Naive thymus-derived CD4-positive, alpha-beta T cell (primary cell): ENCODE measurements around the gene CDK9. TPM values are rescaled to one million over a fixed set of nuclear protein-coding genes. Genes with fewer than 3 reads are reported as not detected.

Experiments used
- ATAC-seq: fragments of 150-1000 bp; cut with Tn5 transposase; 2 replicates; pipeline ENCODE4 v1.10.0; 2021; ENCODE audit warnings: mild to moderate bottlenecking, moderate library complexity
- CTCF ChIA-PET: fragments of 350-600 bp; sonication (Branson Sonifier 250); formaldehyde crosslinking; loops from one replicate; lab custom pipeline; 2021; ENCODE audit warnings: antibody characterized with exemption; lab: Charles Lee
- POLR2A ChIA-PET: fragments of 350-600 bp; sonication (Branson Sonifier 250); formaldehyde crosslinking; loops from one replicate; lab custom pipeline; 2021; ENCODE audit warnings: antibody characterized with exemption, inconsistent platforms; lab: Charles Lee
- DNase-seq, 9 donors: peaks; one replicate each; pipeline versions ENCODE4 v3.0.0 to v3.0.0-alpha.2; 2020 to 2022; ENCODE audit warnings: mixed read lengths in 1 of 9
- H3K27ac ChIP-seq: one replicate; pipeline ENCODE4 v1.7.0; 2013; ENCODE audit warnings: mild to moderate bottlenecking, low read depth, low read length, moderate library complexity
- H3K27me3 ChIP-seq, 2 donors: one replicate each; pipeline ENCODE4 v1.7.0; 2013; ENCODE audit warnings: low read length in 2 of 2, mild to moderate bottlenecking in 2 of 2, moderate library complexity in 2 of 2; ENCODE audit not compliant: control insufficient read depth in 2 of 2, insufficient read depth in 2 of 2
- H3K36me3 ChIP-seq, 3 experiments: 1 replicate in 2 of 3; 2 replicates in 1 of 3; pipeline ENCODE4 v1.7.0; 2013; ENCODE audit warnings: low read length in 3 of 3, mild to moderate bottlenecking in 3 of 3, moderate library complexity in 1 of 3; ENCODE audit not compliant: insufficient read depth in 3 of 3, control insufficient read depth in 2 of 3
- H3K4me1 ChIP-seq, 2 donors: one replicate each; pipeline ENCODE4 v1.7.0; 2013; ENCODE audit warnings: low read length in 2 of 2, mild to moderate bottlenecking in 2 of 2, moderate library complexity in 1 of 2; ENCODE audit not compliant: control insufficient read depth in 2 of 2, insufficient read depth in 2 of 2
- H3K4me3 ChIP-seq: 2 replicates; pipeline ENCODE4 v1.7.0; 2013; ENCODE audit warnings: mild to moderate bottlenecking, low read length
- H3K9me3 ChIP-seq, 3 experiments: 1 replicate in 2 of 3; 2 replicates in 1 of 3; pipeline ENCODE4 v1.7.0; 2013; ENCODE audit warnings: low read length in 3 of 3; ENCODE audit not compliant: control insufficient read depth in 2 of 3
- H3K27ac Mint-ChIP-seq, 9 donors: one replicate each; pipeline ENCODE4 v1.8.0; 2020 to 2022; ENCODE audit warnings: mixed read lengths in 9 of 9, mild to moderate bottlenecking in 8 of 9, moderate library complexity in 5 of 9, inconsistent platforms in 2 of 9
- H3K27me3 Mint-ChIP-seq, 5 donors: one replicate each; pipeline ENCODE4 v1.8.0; 2021 to 2022; ENCODE audit warnings: mixed read lengths in 5 of 5, mild to moderate bottlenecking in 1 of 5
- H3K36me3 Mint-ChIP-seq, 5 donors: one replicate each; pipeline ENCODE4 v1.8.0; 2020 to 2022; ENCODE audit warnings: mixed read lengths in 5 of 5, mild to moderate bottlenecking in 3 of 5, inconsistent platforms in 1 of 5
- H3K4me1 Mint-ChIP-seq, 7 donors: one replicate each; pipeline ENCODE4 v1.8.0; 2020 to 2022; ENCODE audit warnings: mixed read lengths in 7 of 7, mild to moderate bottlenecking in 3 of 7, inconsistent platforms in 1 of 7
- H3K4me3 Mint-ChIP-seq, 10 donors: one replicate each; pipeline ENCODE4 v1.8.0; 2020 to 2022; ENCODE audit warnings: mild to moderate bottlenecking in 10 of 10, mixed read lengths in 10 of 10, moderate library complexity in 6 of 10, inconsistent platforms in 2 of 10
- H3K9me3 Mint-ChIP-seq, 11 donors: one replicate each; pipeline ENCODE4 v1.8.0; 2020 to 2022; ENCODE audit warnings: mixed read lengths in 11 of 11, mild to moderate bottlenecking in 4 of 11, inconsistent platforms in 1 of 11, moderate library complexity in 1 of 11
- intact Hi-C, 2 donors: fragments of 100-400 bp; cut with micrococcal nuclease; formaldehyde crosslinking; loops; one replicate each; pipeline ENCODE4 v1.15.1; 2023
- polyA plus RNA-seq, 2 donors: library from polyadenylated mRNA; unstranded; fragments of 300-500 nt; fragmentation: Illumina TruSeq; gene quantifications; one replicate each; pipeline ENCODE4 v1.2.3, GENCODE V29; 2021
- total RNA-seq, 6 experiments: library from RNA in 5 of 6; stranded (reverse) in 5 of 6; gene quantifications; 1 replicate in 5 of 6; 2 replicates in 1 of 6; pipeline ENCODE4 v1.2.3 and lab custom pipeline; 2021 to 2026

CDK9 gene
- total and polyA plus RNA-seq, 7 experiments from 2014 or later, result 37.5 to 135 (median 120) TPM

DNA sequence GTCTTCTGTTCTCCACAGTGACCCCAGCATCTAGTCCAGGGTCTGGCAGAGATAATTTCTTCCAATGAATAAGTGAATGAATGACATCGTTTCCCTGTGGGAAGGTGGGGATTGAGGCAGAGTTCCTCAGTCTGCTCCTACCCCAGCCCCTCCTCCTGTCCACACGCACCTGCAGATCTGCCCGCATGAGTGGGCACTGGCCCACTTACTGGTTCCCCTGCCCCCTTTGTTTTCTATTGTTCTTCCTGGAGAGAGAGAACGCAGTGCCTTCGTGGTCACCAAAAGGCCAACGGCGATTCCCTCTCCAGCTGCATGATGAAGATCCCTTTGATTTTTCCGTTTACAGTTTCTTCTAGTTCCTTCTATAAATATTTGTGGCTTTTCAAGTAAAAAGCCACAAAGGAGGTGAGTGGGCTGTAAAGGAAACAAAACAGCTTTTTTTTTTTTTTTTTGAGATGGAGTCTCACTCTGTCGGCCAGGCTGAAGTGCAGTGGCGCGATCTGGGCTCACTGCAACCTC is 11.1 kb downstream of the CDK9 start:
- Histone ChIP-seq H3K36me3 (no peaks in the 10 kb centered on the region), H3K27ac (peak overlapping the region; percentile 16), H3K9me3 (no peaks in the 10 kb centered on the region), H3K27me3 (no peaks in the 10 kb centered on the region), H3K4me3 (no peak overlapping the region), H3K4me1 (peaks cover 19 to 21% of the 10 kb centered on the region in 2 donors)
- Mint-ChIP-seq H3K4me3 (peak overlapping the region; percentile 46 to 78 (median 69)), H3K27me3 (no peaks in the 10 kb centered on the region), H3K36me3 (peaks cover 0 to 5% (median 0%) of the 10 kb centered on the region in 5 donors), H3K9me3 (no peaks in the 10 kb centered on the region), H3K27ac (peak overlapping the region; percentile 69 to 94 (median 82)), H3K4me1 (peaks cover 13 to 33% (median 25%) of the 10 kb centered on the region in 7 donors)
- ChIA-PET CTCF (interaction anchor here (0.6 to 0.8 kb wide), 3 partner anchors 14 to 209 kb away, joined by 3 to 4 read pairs (median 3); no protein-coding TSS in a partner anchor), POLR2A (interaction anchor here (0.6 to 3.8 kb wide), 6 partner anchors 11 to 343 kb away, joined by 3 to 34 read pairs (median 4); partner anchors contain the start of gene CDK9)
- peak; percentile 23 for ATAC-seq
- no peak for DNase-seq
- intact Hi-C loops, result loop anchor here in 1 of 2 donors (1.0 kb wide), 1 partner anchor 11 kb away; the partner anchor contains the start of gene CDK9

DNA sequence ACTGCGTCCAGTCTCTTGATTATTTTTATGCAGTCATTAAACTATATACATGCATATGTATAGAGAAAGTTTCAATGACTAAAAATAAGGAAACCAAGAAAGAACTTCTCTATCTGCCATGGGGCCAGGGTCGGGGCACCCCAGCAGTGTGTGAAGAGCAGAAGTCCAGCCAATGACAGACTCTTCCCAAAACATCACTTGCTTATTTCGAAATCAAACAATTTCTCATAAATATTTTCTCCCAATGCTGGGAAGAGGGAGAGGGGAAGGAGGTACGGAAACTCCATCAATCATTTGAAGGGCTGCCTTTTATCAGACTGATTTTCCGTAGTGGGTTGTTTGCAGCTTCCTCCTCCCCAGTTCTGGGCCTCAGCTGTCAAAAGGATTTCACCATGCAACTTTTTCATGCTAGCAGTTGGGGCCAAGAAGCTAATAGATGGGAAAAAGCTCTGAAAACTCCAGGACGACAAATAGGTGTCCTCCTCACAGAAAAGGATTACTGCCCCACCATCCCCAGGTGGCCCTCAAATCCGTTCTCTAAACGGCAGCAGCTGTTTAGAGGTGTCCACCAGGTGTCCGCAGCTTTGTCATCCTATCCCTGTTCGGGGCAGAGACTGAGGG is 16.2 kb downstream of the CDK9 start:
- Mint-ChIP-seq H3K36me3 (peaks cover 0 to 5% (median under 1%) of the 10 kb centered on the region in 5 donors), H3K27me3 (no peaks in the 10 kb centered on the region), H3K27ac (peak overlapping the region; percentile 72 to 89 (median 85)), H3K4me1 (peaks cover 12 to 38% (median 28%) of the 10 kb centered on the region in 7 donors), H3K9me3 (peaks cover 0 to 2% (median 0%) of the 10 kb centered on the region in 11 donors), H3K4me3 (peak overlapping the region; percentile 81 to 95 (median 90))
- CTCF ChIA-PET, result interaction anchor here (1.0 to 1.2 kb wide), 3 partner anchors 55 to 118 kb away, joined by 3 to 4 read pairs (median 3); partner anchors contain the start of gene TOR2A
- Histone ChIP-seq H3K27me3 (no peaks in the 10 kb centered on the region), H3K9me3 (no peaks in the 10 kb centered on the region), H3K27ac (peak overlapping the region; percentile 81), H3K36me3 (peaks cover 0 to 22% (median 0%) of the 10 kb centered on the region in 3 experiments), H3K4me3 (peak overlapping the region; percentile 67), H3K4me1 (peaks cover 19 to 24% of the 10 kb centered on the region in 2 donors)
- no peak for ATAC-seq
- DNase-seq, result no peak
- POLR2A ChIA-PET, result interaction anchor here (0.7 to 2.8 kb wide), 7 partner anchors 14 to 52 kb away, joined by 3 to 10 read pairs (median 3); partner anchors contain the start of gene CDK9
- intact Hi-C loops, result loop anchor here (1.0 to 5.0 kb wide), 10 partner anchors 16 to 326 kb away; partner anchors contain the start of genes ST6GALNAC4 (in 2 of the 2), TOR2A (in 2 of the 2), CDK9 (in 1 of the 2) and ENG (in 1 of the 2)

DNA sequence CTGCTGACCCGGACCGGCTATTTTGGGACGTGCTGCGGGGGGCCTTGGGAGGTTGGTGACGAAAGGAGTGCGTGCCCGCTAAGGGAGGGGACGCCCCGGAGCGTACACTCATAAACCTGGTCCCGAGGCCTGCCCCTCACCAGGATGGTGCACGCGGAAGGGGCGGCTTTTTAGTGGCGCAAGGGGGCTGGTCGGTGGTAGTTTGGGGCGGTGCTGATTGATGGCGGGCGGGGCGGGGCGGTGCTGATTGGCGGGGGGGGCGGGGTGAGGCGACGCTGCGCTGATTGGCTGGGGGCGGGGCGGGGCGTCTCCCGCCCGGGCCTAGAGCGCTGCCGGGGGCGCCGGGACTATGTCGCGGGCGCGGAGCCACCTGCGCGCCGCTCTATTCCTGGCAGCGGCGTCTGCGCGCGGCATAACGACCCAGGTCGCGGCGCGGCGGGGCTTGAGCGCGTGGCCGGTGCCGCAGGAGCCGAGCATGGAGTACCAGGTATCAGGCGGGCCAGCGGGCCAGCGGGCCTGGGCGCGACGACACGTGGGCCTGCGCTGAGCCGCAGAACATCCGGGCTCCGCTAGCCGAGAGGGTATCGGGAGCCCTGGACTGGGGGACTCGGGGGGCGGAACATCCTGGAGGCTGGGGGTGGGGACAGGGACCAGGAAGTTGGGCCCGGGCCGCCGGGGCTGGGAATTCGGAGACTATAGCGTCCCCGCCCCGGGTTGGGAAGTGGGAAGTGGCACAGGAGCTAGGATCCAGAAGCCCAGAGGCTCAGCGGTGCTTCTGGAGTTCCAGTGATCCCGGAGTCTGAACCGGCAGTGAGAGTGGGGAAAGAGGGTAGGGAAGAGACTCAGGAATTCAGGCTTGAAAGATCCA is 17.0 kb downstream of the CDK9 start, which contains the start of gene FPGS:
TSS of gene FPGS (plus strand) at position 307 of the 868 bp plus-strand sequence. CDS start at position 350, 43 bp downstream.
- peak within 1 kb of the TSS; percentile 81 for H3K4me3 ChIP-seq
- peaks cover 12 to 19% of the 10 kb centered on the region in 2 donors for H3K4me1 ChIP-seq
- CTCF ChIA-PET, result interaction anchor here (1.0 to 1.2 kb wide), 3 partner anchors 55 to 117 kb away, joined by 3 to 4 read pairs (median 3); partner anchors contain the start of gene TOR2A
- intact Hi-C loops, result loop anchor here (1.0 to 5.0 kb wide), 10 partner anchors 17 to 325 kb away; partner anchors contain the start of genes ST6GALNAC4 (in 2 of the 2), TOR2A (in 2 of the 2), CDK9 (in 1 of the 2) and ENG (in 1 of the 2)
- ATAC-seq, result peak; percentile 94
- no peaks in the 10 kb centered on the region for H3K27me3 ChIP-seq
- DNase-seq, result peak; percentile 77 to 86 (median 85)
- peaks cover 0 to 29% (median 3%) of the 10 kb centered on the region in 3 experiments for H3K36me3 ChIP-seq
- Mint-ChIP-seq H3K27ac (peak within 1 kb of the TSS; percentile 80 to 95 (median 89)), H3K27me3 (no peaks in the 10 kb centered on the region), H3K4me3 (peak within 1 kb of the TSS; percentile 81 to 95 (median 90)), H3K4me1 (peaks cover 4 to 31% (median 20%) of the 10 kb centered on the region in 7 donors), H3K36me3 (peaks cover 0 to 8% (median 4%) of the 10 kb centered on the region in 5 donors), H3K9me3 (peaks cover 0 to 2% (median 0%) of the 10 kb centered on the region in 11 donors)
- H3K27ac ChIP-seq, result peak within 1 kb of the TSS; percentile 93
- POLR2A ChIA-PET, result interaction anchor here (0.6 to 2.8 kb wide), 12 partner anchors 15 to 107 kb away, joined by 3 to 10 read pairs (median 4); partner anchors contain the start of genes CDK9, ENG and SH2D3C
- no peaks in the 10 kb centered on the region for H3K9me3 ChIP-seq

DNA sequence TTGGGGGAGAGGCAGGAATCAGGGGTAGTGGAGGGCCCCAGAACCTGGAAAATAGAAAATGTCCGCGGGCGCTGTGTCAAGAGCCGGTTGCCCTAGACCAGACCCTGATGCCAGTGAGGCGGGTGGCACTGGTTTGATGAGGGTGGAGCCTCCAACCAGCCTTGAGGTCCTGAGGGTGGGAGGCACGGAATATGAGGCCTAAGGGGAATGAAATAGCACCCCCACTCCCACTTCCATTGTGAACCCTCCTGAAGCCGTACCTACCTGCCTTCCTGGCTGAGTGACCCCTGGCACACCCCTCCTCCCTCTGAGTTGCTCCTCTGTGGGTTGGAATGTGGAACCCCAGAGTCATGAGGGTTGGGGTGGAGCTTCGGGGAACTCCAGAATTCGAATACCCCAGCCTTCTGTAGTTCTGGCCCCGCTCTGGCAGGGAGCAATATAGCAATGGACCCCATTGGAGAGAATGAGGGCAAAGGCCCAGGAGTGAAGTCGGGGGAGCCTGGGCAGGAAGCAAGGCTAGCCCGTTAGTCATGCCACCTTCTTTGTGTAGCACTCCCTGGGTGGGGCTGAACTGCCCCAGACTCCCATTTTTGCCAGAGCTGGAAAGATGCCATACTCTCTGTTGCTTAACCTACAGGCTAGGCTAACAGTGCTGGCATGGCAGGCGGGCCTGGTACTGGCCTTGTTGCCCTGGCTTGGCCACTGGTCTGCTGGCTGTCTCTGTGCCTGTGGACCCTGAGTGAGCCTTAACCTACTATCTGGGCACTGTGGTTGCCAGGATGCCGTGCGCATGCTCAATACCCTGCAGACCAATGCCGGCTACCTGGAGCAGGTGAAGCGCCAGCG is 17.9 kb downstream of the CDK9 start:
- peak in 2 of 9 donors; percentile 31 to 38 for DNase-seq
- peaks cover 0 to 39% (median 10%) of the 10 kb centered on the region in 3 experiments for H3K36me3 ChIP-seq
- H3K4me3 ChIP-seq, result peak overlapping the region; percentile 81
- Mint-ChIP-seq H3K36me3 (peaks cover 0 to 10% (median 4%) of the 10 kb centered on the region in 5 donors), H3K9me3 (peaks cover 0 to 2% (median 0%) of the 10 kb centered on the region in 11 donors), H3K4me3 (peak overlapping the region; percentile 81 to 95 (median 90)), H3K27me3 (no peaks in the 10 kb centered on the region), H3K4me1 (peaks cover 4 to 28% (median 19%) of the 10 kb centered on the region in 7 donors), H3K27ac (peak overlapping the region; percentile 80 to 95 (median 89))
- ChIA-PET CTCF (interaction anchor here (0.5 to 1.2 kb wide), 3 partner anchors 11 to 56 kb away, joined by 3 to 4 read pairs (median 3); no protein-coding TSS in a partner anchor), POLR2A (interaction anchor here (0.6 to 2.0 kb wide), 9 partner anchors 11 to 106 kb away, joined by 3 to 6 read pairs (median 4); partner anchors contain the start of genes CDK9 and ENG)
- no peaks in the 10 kb centered on the region for H3K27me3 ChIP-seq
- H3K4me1 ChIP-seq, result peaks cover 12 to 17% of the 10 kb centered on the region in 2 donors
- peak overlapping the region; percentile 93 for H3K27ac ChIP-seq
- no peak for ATAC-seq
- H3K9me3 ChIP-seq, result no peaks in the 10 kb centered on the region
- intact Hi-C loops, result loop anchor here (1.0 to 5.0 kb wide), 4 partner anchors 32 to 113 kb away; partner anchors contain the start of genes ENG (in 1 of the 2) and ST6GALNAC4 (in 1 of the 2)

DNA sequence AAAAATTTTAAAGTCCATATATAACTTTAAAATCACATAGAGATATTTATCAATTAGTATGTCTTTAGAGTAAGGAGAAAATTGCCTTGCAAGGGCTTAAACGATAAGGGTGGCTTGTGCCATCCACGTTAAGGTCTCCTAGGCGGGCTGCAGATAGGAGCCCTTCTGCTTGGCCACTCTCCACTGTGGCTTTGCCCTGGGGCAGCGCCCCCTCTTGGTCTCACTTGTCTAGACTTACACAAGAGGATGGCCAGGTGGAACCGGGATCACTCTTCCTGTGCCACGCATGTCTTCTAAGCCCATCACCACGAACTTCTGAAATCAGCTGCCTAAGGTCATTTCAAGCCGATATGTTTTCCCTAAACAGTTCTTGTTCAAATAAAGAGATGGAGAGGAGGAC is 19.8 kb downstream of the CDK9 start:
- Histone ChIP-seq H3K4me1 (peaks cover 12 to 17% of the 10 kb centered on the region in 2 donors), H3K9me3 (no peaks in the 10 kb centered on the region), H3K27ac (peak overlapping the region; percentile 2), H3K27me3 (no peaks in the 10 kb centered on the region), H3K36me3 (peaks cover 0 to 55% (median 14%) of the 10 kb centered on the region in 3 experiments), H3K4me3 (no peak overlapping the region)
- DNase-seq (no peak), ATAC-seq (no peak)
- Mint-ChIP-seq H3K4me1 (peaks cover 4 to 28% (median 19%) of the 10 kb centered on the region in 7 donors), H3K36me3 (peaks cover 0 to 10% (median 4%) of the 10 kb centered on the region in 5 donors), H3K4me3 (no peak overlapping the region), H3K27me3 (no peaks in the 10 kb centered on the region), H3K9me3 (peaks cover 0 to 2% (median 0%) of the 10 kb centered on the region in 11 donors), H3K27ac (peak overlapping the region in 5 of 9 donors; percentile 36 to 88 (median 55))
- intact Hi-C loops, result no loop called here
- CTCF ChIA-PET, result interaction anchor here (1.2 kb wide), 1 partner anchor 64 kb away, joined by 4 read pairs; no protein-coding TSS in a partner anchor
- POLR2A ChIA-PET, result interaction anchor here (0.6 to 2.0 kb wide), 4 partner anchors 29 to 111 kb away, joined by 3 to 6 read pairs (median 4); partner anchors contain the start of gene ST6GALNAC4
